GM18498 (cell line): ENCODE data around the gene LRRTM3.
A peak's percentile ranks its signal among the peaks of the same experiment; 100 is the strongest.

Source experiments
- ATAC-seq: cut with Tn5 transposase; IDR thresholded peaks from one replicate; pipeline ENCODE4 v1.9.1; 2021; ENCODE audit warnings: mild to moderate bottlenecking, moderate library complexity; ENCODE audit not compliant: unreplicated experiment

The LRRTM3 gene

DNA sequence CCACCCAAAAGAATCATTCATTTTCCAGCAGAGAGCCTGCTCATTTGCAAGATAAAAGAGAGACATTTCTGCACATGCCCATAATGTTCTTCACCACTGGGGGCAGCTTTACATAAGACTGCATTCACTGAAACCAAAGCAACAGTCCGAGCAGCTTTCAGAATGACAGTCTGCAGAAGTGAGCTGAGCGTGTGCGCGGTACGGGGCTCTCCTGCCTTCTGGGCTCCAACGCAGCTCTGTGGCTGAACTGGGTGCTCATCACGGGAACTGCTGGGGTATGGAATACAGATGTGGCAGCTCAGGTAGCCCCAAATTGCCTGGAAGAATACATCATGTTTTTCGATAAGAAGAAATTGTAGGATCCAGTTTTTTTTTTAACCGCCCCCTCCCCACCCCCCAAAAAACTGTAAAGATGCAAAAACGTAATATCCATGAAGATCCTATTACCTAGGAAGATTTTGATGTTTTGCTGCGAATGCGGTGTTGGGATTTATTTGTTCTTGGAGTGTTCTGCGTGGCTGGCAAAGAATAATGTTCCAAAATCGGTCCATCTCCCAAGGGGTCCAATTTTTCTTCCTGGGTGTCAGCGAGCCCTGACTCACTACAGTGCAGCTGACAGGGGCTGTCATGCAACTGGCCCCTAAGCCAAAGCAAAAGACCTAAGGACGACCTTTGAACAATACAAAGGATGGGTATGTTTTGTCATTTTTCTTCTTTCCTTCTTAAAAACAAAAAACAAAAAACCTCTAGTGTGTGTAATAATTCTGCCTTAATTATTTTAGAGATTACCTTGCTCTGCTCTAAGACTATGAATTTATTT lies at the start of gene LRRTM3:
Gene LRRTM3 (plus strand): TSS at position 141 of the 820 bp plus-strand sequence.
- ATAC-seq = peak; percentile 100

DNA sequence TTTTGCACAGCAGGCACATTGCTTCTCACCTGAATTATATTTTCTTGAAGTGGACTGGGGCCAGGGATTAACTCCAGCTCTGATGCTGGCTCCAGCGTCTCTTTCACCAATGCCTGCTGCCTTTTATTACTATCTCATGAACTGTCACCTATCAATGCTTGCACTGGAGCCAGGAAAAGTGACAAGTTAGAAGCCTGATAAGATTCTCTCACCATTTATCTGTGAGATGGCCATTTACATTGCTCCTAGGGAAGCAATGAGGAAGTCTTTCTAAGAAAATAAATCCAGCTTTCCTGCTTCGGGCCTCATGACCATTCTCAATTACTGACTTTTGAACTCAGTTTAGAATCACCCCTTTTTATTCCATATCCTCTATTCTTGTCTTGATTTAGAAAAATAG lies 48.5 kb upstream of the LRRTM3 start:
- no peak for ATAC-seq

DNA sequence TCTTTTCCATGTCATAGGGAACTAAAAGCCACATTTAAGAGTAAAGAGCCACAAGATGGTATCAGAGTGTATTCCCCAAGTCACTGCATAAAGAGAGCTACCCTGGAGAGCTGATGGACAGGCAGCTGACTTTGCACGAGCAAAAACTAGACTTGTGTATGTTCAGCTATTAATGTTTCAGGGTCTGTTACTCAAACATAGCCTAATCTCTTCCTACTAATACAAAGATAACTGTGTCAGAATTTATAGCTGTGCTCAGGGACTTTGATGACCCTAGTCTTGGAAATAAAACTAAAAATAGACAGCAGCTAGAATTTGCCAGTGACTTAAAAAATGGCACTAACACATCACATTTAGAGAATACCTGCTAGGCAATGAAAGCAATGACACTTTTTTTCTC lies 45.5 kb upstream of the LRRTM3 start:
- no peak for ATAC-seq

DNA sequence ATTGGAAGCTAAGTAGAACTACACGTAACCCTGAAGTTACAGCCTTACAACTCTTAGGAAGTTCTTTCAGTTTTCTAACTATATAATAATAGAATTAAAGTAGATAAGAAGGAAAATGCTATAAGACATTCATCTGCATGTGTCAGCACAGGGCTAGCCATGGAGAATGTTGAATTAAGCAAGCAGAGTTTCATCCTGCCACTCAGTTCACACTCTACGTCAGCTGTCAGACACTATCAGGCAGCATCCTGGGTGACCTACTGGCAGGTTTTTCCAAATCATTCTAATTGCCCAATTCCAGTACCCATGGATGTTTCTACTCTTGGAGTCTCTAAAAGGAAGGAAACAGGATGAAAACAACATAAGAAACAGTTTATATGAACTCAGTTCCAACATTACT lies 45.0 kb upstream of the LRRTM3 start:
- no peak for ATAC-seq

DNA sequence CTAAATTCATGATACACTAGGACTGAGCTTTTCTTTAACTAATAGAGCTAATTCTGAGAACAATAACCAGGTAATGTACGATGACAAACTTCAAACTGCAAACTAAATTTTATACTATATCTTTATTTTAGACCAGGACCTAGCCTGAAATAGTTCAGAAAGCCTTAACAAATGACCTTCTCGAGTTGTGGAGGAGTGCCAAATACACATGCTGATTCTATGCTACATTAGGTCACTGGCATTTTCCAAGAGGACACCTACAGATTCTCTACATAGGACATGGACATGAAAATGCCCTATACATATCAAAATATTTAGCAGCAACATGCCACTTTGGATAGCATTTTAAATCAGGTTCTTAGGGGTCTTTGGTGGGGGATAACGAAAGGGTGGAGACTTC lies 44.0 kb upstream of the LRRTM3 start:
- ATAC-seq = no peak

DNA sequence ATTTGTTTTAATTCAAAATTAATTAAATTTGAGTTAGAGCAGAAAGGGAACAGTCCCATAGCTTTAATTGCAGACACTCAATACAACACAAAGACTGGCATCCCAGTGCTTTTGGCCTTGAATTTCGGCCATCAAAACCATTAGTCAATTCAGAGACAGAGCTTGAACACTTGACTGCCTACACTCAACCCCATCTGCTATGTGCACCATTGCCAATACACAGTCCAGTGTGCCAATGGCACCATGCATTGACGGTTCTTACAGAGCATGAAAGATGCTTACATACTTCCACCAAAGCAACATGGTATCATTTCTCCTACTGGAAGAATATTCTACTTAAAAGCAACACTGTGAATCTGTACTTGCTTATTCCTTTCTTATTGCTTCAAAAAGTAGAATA lies 43.6 kb upstream of the LRRTM3 start:
- ATAC-seq = no peak

DNA sequence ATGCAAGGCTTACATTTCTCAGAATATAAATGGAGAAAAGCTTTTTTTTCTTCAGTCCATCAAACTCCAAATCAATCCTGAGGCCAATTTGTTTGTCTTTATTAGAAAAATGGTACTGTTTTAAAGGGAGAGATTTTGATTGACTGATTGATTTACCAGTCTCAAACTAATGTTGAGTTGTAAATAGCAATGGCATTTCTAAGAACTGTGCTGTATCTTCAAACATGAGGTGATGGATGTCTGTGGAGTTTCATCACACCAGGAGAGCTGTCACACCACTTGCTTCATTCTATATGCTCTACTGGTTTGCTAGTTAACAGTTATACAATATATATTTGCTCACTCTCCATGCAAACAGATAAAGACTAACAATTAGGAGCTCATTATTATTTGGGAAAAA lies 39.0 kb upstream of the LRRTM3 start:
- ATAC-seq = no peak

DNA sequence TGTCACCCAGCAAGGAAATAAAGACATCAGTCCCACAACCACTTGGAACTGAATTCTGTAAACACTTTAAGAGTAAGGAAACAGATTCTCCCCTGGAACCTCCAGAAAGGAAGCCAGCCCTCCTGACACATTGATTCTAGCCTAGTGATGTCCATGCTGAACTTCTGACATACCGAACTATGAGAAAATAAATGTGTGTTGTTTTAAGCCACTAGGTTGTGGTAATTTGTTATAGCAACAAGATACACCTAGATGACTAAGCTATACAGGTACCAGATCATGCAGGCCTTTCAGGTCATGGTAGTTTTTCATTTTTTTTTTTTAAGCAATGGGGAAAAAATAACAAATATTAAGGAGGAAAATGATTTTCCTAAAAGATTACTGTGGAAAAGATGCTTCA lies 37.6 kb upstream of the LRRTM3 start:
- ATAC-seq = no peak

DNA sequence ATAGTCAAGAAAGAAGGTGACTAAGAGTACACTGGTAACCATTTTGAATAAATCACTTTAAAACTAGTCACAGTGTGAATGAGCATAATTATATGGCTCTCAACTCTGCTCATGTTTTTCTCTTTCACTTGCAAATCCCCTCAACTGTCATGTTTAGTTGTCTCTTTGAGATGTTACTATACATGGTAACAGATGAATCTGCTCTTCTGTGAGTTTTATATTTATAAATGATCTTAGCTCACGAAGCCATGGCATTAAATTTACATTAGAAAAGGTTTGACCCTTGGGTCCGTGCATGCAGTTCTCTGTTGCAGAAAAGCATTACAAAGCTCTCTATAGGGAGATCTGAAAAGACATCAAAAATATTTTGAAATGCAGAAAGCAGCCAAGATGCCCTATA lies 33.0 kb upstream of the LRRTM3 start:
- ATAC-seq = no peak

DNA sequence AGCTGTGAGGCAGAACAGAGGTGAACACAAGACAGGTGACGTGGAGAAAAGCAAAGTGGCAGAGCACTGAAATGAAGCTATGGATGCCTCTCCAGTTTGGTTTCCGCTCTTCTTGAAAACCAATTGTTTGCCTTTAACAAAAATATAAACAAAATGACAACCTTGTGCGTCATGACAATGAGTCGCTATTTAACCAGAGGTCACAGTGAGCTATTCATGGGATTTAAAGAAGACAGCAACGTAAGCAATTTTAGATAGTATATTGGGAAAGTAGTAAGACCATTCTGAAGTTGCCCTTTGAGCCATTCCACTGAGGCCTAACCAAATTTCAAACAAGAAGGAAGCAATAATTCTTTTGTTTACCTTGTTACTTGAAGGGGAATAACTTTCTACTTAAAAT lies 15.2 kb upstream of the LRRTM3 start:
- ATAC-seq = no peak

DNA sequence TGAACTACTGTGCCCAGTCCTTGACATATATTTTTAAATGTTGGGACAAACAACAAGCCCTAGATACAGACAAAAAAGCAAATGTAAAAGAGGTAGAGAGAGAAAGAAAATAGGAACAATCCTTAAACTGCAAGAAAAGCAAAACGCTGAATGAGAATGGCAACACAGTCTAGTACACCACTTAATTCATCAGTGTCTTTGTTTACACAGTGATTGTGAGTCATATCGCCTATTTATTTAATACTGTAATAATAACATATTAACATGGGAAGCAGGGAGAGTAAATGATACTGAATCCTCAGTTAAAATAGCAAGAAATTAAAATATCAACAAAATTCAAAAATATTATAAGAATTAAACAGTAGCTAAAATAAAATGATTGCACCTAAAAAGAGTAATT lies 9.8 kb upstream of the LRRTM3 start:
- ATAC-seq = no peak

DNA sequence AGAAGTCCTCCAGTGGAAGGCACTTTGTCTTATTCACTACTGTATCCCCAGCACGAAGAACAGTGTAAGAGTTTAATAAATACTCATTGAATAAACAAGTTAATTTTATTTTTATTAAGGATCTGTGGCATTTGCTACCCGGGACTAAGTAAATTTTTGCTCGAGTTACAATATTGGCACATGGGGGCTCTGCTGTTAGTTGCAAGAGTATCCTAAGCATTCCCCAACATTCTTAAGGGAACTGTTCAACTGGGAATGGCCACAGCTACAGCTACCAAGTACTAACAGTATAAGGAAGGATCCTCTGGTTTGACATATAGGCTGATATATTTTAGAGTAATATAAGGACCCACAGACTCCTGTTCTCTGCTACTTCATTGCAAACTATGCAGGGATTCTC lies 8.7 kb upstream of the LRRTM3 start:
- ATAC-seq = no peak

DNA sequence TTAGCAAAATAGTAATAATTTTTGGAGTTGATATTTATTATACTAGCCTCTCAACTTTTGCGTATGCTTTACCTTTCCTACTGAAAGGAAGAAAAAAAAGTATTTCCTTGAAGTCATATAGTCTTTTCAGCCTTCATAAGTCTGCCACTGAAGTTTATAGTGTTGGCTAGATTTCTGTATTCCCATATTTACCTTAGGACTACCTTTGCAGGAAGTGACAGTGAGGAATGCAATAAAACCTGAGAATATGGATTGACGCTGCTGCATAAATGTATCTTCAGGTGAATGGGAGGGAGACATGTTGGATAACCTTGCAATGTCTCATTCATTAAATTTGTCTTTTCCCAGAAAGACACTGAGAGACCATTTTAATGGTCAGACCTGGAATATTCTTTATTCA lies 6.6 kb upstream of the LRRTM3 start:
- no peak for ATAC-seq

DNA sequence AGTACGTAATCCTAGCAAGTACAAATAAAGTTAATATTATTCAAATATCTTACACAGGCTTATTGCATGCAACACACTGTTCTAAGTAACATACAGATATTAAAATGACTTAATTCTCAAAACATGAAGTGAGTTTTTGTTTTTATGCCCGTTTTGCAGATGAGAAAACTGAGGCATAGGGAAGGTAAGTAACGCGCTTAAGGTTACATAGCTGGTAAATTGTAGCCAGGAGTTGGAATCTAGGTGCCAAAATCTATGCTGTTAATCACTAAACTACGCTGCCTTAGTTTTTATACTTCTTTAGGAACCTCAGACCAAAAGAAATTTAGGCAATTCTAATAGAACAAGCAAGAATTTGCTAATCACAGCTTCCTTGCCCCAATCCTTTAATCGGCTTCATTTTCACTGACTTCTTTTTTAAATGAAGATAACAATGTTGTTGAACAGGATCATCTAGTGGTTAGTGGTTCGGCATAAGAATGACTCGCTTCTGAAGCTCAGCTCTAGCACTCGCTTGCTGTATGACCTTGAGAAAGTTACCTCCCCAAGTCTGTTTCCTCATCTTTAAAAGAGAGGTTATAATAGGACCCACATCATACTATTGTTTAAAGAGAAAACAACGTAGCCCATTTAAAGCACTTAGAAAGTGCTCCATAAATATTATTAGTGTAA lies 1.0 kb upstream of the LRRTM3 start:
- no peak for ATAC-seq

DNA sequence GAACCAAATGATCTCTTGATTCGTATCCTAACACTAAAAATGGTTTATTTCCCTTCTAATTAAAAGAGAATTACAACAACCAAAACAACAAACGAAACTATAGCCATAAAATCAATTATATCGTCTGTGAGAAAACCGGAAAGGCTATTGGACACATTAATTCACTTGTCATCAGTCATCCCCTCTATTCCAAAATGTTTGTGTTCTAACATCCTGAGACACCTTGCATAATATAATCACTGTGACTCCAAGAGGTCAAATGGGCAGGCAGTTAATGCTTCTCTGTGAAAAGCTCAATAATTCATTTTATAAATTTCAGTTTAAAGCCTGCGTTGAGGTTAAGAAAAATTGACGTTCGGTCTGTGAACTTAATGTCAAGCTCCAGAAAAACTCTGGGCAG lies 463 bp upstream of the LRRTM3 start:
- ATAC-seq = no peak

DNA sequence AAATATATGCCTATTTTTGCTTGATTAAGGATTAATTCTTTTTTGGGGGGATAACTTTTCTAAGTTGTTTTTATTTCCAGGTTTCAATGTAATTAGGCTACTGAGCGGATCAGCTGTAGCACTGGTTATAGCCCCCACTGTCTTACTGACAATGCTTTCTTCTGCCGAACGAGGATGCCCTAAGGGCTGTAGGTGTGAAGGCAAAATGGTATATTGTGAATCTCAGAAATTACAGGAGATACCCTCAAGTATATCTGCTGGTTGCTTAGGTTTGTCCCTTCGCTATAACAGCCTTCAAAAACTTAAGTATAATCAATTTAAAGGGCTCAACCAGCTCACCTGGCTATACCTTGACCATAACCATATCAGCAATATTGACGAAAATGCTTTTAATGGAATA lies 1.0 kb downstream of the LRRTM3 start:
- no peak for ATAC-seq

DNA sequence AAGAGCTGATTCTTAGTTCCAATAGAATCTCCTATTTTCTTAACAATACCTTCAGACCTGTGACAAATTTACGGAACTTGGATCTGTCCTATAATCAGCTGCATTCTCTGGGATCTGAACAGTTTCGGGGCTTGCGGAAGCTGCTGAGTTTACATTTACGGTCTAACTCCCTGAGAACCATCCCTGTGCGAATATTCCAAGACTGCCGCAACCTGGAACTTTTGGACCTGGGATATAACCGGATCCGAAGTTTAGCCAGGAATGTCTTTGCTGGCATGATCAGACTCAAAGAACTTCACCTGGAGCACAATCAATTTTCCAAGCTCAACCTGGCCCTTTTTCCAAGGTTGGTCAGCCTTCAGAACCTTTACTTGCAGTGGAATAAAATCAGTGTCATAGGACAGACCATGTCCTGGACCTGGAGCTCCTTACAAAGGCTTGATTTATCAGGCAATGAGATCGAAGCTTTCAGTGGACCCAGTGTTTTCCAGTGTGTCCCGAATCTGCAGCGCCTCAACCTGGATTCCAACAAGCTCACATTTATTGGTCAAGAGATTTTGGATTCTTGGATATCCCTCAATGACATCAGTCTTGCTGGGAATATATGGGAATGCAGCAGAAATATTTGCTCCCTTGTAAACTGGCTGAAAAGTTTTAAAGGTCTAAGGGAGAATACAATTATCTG lies 1.6 kb downstream of the LRRTM3 start:
- no peak for ATAC-seq

DNA sequence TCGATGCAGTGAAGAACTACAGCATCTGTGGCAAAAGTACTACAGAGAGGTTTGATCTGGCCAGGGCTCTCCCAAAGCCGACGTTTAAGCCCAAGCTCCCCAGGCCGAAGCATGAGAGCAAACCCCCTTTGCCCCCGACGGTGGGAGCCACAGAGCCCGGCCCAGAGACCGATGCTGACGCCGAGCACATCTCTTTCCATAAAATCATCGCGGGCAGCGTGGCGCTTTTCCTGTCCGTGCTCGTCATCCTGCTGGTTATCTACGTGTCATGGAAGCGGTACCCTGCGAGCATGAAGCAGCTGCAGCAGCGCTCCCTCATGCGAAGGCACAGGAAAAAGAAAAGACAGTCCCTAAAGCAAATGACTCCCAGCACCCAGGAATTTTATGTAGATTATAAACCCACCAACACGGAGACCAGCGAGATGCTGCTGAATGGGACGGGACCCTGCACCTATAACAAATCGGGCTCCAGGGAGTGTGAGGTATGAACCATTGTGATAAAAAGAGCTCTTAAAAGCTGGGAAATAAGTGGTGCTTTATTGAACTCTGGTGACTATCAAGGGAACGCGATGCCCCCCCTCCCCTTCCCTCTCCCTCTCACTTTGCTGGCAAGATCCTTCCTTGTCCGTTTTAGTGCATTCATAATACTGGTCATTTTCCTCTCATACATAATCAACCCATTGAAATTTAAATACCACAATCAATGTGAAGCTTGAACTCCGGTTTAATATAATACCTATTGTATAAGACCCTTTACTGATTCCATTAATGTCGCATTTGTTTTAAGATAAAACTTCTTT lies 2.3 kb downstream of the LRRTM3 start:
- ATAC-seq = no peak

DNA sequence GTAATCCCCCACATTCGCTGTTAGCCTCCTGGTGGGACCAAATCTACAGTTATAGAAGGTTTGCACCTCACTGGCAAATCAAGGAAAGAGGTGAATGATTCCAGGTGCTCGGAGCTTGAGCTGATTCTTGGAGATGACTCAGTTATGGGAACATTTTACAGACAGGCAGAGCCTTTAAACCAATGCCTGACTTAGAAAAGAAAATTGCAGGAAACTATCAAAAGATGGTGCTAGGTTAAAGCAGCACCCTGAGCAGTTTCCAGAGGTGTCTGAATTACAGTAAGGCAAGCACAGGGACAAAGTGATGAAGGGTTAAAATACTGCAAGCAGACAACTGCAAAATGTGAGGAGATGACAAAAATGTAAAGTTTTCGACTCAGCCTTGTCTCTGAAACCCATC lies 2.9 kb downstream of the LRRTM3 start:
- no peak for ATAC-seq

DNA sequence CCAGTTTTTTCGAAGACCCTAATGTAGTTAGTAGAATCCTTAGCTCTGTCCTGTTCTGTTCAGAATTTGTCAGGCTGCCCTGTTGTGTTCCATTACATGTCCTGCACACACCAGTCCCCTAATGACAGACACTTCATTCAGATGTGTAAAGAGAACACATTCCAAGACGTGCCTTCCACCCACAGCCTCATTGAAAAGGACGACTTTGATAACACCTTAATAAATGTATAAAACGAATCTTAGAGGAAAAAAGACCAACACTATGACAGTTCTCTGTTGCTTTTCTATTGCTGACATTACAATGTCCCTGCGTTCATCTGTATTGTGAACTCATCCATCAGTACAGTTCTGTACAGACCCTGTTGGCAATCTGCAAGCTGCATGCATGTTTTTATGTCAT lies 3.5 kb downstream of the LRRTM3 start:
- no peak for ATAC-seq

DNA sequence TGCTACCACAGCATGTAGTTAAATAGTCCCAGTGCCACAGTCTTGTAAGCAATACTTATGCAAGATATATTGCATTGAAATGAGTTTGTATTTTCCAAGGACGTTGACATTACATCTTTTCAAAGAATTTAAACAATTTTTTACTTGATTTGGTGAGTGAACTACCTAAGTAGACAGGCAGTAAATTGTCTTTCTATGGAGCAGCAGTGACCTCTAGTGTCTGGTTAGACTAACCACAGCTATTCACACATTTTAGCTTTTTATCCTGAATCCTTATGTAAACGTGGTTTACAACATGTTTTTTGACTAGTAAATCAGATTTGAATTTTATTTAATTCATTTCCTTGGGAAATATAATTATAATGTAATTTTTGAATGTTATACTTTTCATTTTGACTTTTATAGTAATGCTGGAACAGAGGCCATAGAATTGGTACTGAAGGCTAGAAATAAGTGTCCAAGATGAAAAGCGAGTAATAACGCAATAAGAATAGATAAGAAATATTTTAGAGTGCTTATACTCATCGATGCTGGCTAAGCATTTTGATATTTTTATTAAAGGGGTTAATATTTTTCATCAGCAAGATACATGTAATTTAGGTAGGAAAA lies 5.6 kb downstream of the LRRTM3 start:
- ATAC-seq = peak; percentile 77
